ELF-1 (cell line): ENCODE data around the gene ASXL3.
A peak's percentile ranks its signal among the peaks of the same experiment; 100 is the strongest.

ENCODE experiments used
- DNase-seq: peaks from one replicate; pipeline ENCODE4 v3.0.0-alpha.2; 2016; ENCODE audit warnings: low read depth, low spot score

The ASXL3 gene

DNA sequence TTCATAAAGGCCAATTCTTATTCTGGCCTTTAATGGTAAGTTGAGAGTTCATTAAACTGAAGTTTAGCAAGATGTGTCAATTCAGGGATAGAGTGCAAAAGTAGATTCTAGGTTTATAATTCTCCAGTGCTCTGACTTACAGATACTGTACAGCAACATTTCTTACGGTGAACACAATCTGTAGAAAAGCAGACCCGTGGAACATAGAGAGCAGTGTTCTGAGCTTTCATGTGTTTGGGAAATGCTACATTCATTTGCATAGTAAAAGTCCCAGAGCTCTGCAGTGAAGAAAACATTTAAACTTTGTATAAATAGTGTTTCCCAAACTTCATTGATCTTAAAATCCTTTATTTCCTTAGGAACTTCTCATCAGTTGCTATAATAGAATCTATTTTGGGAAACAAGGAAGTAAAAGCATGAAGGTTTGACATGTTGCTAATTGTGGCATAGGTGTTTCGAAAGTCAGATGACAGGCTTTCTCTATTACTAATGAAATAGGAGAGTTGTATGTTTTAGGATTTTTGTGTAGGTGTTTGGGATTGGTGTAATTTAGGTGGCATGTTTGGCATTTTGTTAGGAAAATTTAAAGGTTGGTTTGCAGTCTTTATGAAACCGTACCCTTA lies 138.2 kb downstream of the ASXL3 start:
- no peak for DNase-seq

DNA sequence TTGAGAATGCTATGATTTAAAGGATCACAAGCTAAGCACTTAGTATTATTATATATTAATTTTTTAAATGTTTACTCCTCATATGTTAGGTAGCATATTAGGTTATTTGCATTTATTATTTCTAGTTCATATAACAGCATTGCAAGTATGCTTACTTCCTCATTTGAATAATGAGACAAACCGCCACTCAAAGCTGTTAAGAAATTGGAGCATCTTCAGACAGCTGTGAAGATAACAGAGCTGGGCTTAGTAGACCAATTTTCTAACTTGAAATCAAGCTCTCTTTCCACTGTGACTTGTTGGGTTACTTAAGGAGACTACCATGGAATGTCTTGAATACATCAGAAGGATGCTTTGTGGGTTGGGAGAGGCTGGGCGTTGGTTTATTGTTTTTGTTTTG lies 139.3 kb downstream of the ASXL3 start:
- DNase-seq, result no peak

DNA sequence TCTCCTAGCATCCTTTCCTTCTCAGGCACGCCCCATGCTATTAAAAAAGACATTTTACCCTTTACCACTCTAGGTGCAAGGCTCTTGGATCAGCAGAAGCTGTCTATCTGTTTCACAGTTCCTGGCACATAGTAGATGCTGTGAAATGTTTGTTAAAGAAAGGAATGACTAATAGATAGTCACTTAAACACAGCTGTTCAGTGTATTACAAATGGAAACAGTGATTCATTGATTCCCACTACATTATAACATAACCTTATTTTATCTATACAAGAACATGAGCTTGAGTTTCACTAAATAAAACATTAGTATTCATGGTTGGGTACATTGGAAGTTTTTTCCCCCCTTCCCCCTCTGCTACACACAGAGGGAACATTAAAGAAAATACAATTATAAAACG lies 142.1 kb downstream of the ASXL3 start:
- DNase-seq, result no peak

DNA sequence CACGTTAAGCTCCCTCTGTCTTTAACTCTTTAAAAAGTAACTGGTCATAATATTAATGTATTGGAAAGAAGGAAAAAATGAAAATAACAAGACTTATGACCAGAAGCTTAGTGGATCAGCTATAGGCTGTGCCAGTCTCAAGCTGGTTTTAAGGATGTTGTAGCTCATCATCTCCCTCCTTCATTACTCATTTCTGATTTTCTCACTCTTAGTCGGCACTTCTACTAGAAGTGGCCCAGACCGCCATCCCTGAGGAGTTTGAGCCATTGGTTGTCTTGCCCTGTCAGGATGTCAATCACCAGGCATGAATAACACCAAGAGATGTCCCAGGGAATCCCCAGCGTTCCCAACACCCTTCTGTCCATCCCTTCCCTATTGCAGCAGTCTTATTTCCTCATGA lies 151.5 kb downstream of the ASXL3 start:
- DNase-seq, result no peak

DNA sequence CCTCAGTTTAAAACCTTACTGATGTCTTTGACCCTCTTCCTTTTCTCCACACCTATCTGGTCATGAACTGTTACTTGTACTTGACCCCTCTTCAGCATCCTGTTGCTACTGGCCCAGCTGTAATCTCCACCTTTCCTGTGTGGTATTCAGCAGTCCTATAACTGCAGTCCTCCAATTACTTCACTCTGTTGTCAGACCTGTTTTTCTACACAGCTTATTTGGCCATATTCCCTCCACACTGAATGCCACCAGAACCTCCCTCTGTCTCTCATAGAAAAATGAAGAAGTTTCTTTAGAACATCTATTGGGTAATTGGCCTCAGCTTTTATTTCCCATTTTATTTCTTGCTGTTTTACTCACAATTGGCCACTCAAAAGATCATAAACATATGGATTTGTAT lies 155.4 kb downstream of the ASXL3 start:
- DNase-seq, result no peak

DNA sequence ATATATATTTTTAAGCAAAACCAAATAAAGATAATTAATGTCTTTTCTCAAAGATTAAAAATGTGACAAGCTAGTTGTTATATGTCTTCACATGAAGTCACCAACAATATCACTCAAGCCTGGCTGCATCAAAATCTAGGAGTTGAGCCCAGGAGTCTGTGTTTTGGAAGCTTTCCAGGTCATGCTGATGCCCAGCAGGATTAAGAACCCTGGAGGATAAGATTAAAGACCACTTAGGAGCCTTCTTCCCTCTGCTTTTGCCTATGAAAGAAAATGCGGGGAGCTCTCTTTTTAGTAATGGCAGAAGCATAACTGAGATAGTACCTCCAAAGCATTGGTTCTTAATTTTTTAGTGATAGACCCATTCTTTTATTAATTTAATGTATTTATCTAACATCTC lies 157.4 kb downstream of the ASXL3 start:
- no peak for DNase-seq

DNA sequence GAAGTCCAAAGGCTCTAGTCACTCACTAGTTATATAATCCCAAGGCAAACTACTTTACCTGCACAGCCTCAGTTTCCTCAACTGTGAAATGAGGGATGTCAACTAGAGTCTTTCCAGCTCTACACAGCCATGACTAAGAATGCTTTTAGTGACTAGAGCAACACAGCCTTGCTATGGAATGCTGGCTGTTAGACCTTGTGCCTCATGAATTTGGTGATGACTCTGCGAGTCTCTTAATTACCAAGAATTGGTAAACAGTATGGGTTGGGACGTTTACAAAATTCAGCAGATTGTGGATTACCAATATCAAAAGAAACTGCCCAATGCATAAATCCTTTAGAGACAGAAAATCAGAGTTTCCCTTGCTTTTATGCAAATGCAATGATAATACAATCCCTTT lies 163.7 kb downstream of the ASXL3 start:
- no peak for DNase-seq

DNA sequence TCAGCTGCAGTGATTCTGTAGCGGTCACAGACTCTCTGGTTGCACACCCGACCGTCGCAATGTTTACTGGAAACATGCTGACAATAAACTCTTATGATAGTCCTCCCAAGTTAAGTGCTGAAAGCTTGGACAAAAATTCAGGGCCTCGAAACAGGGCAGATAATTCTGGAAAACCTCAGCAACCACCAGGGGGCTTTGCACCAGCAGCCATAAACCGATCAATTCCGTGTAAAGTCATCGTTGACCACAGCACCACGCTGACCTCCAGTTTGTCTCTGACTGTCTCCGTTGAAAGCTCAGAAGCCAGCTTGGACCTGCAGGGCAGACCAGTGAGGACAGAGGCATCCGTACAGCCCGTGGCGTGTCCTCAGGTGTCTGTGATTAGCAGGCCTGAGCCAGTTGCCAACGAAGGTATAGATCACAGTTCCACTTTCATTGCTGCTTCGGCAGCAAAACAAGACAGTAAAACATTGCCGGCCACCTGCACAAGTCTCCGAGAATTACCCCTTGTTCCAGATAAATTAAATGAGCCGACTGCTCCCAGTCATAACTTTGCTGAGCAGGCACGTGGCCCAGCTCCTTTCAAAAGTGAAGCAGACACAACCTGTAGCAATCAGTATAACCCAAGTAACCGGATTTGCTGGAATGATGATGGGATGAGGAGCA lies 166.1 kb downstream of the ASXL3 start:
- peak; percentile 16 for DNase-seq

DNA sequence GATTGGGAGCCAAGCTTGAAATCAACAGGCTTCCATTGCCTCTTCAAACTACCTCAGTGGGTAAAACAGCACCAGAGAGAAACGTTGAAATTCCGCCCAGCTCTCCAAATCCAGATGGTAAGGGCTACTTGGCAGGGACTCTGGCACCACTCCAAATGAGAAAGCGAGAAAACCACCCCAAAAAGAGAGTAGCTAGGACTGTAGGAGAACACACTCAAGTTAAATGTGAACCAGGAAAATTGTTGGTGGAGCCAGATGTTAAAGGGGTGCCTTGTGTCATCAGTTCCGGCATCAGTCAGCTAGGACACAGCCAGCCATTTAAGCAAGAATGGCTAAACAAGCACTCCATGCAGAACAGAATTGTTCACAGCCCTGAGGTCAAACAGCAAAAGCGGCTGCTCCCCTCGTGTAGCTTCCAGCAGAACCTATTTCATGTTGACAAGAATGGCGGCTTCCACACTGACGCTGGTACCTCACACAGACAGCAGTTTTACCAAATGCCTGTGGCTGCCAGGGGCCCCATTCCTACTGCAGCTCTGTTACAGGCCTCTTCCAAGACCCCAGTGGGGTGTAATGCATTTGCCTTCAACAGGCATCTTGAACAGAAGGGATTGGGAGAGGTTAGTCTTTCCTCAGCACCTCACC lies 167.3 kb downstream of the ASXL3 start:
- DNase-seq, result no peak

DNA sequence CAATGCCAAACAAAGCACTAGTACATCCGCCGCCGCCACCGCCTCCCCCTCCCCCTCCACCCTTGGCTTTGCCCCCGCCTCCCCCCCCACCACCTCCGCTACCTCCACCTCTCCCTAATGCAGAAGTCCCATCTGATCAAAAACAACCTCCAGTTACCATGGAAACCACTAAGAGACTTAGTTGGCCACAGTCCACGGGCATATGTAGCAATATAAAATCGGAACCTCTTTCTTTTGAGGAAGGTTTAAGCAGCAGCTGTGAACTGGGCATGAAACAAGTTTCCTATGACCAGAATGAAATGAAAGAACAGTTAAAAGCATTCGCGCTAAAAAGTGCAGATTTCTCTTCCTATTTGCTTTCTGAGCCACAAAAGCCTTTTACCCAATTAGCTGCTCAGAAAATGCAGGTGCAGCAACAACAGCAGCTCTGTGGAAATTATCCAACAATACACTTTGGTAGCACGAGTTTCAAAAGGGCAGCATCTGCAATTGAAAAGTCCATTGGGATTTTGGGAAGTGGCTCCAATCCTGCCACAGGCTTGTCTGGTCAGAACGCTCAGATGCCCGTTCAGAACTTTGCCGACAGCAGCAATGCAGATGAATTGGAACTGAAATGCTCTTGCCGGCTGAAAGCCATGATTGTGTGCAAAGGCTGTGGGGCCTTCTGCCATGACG lies 168.0 kb downstream of the ASXL3 start:
- no peak for DNase-seq

DNA sequence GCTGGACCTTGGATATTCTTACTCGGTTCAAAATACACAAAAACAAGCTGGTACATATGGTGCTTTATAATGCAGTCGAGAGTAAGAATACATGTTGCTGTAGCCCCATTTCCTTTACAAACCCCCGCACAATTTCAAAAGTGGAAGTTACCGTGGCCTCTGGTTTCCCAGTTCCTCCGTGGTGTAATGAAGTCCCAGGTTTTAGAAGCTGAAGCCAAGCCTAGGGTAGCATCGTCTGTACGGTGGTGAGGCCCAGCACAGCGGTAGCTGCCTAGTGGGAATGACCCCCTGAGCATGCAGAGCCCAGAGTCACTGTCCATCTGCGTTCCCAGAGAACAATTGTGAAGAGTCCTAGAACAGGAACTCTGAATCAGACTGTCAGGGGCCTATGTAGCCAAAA lies 171.8 kb downstream of the ASXL3 start:
- no peak for DNase-seq

DNA sequence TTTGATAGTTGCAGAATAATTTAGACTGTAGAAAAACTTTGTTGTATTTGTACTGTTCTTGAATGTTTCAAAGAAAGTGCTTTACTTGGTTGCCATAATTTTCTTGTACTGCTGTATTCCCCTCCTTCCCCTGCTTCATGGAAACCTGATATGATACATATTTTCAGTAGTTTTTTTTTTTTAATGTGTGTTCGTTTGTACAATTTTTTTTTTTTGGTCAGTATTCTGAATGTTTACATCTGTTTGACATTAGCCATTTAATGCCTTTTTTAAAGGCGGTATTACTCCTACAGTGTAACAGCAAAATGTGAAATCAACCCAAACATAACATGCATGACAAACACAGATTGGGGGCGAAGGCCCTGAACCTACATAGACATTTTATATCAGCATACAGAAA lies 172.3 kb downstream of the ASXL3 start:
- no peak for DNase-seq

DNA sequence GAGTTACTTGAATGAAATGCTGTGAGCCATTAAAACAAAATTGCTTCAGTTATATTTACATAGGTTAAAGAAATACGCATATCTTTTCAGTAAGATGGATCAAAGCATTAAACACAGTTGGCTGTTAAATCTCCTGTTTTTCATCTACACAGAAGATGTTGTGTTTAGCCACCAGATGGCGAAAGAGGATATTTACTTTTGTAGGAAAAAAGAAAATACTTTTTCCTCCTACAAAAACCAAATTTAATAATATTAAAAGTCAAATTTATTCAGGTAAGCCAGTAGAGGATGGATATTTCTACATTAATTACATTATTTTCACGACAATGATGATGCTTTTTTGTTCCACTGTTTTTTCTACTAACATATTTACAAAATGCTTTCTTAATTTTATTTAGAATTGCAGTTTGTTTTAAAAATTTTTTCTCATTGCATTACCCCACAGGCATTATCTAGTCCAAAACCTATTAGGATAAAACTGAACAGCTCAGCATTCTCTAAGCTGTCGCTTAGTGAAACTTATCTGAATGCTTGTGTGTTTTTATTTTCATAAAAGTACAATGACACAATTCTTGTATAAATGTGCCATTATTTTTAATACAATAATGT lies 173.7 kb downstream of the ASXL3 start:
- no peak for DNase-seq

DNA sequence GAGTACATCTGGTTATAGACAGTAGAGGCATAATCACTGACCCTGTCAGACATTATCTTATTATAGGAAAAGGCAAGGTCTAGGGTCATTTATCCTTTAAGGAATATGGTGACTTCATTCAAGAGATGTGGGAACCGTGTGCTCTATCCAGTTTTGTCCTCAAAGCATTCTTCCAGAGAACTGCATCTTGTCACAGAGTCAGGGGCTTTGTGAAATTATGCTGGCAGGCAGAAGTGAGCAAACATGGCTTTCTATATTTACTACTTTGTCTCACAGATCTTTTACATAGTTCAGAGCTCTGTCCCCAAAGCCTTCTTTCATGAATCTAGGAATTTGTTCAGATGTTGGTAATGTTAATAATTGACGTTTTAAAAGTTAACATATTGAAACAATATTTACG lies 177.4 kb downstream of the ASXL3 start:
- no peak for DNase-seq

DNA sequence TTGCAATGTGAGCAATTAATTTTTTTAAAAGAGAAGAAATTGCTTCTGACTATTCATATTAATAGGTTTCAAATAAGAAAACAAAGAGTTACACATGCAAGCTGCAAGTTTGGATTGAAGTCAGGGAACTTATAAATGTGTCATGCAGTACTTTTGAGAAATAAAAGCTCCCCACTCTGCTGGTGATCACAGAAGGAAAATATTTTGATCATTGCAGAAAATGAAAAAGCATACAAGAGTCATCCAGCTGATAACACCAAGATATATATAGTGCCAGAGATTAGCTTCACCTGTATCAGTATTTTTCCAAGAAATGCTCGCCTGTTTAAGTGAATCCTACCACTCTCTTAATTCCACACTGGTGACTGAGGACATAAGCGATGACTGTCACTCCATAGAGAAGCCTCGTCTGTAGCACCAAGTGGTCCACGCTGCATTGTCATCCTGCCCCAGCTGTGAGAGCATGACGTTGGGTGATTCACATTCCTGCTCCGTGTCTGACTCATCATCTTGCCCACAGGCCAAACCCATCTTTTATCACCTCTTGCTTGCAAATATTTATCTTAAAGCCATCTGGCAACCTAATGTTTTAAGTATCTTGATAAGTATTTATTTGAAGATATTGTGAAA lies 178.0 kb downstream of the ASXL3 start:
- peak; percentile 28 for DNase-seq

DNA sequence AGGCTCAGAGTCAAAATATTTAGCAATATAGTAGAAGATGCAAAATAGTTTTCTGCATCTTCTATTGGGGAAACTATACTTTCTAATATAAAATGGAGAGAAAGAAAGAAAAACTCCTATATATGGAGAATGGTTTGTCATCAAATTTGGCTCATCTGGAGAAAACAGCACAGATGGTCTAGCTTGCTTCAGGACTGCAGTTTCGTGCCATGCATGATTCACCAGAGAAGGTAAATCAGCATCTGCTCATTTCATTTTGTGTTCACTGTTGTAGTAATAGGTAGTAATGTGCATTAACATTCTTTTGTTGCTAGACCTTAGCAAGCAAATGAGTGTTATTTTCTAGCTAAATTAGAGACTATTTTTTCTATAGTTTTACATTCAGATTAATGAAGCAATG lies 179.0 kb downstream of the ASXL3 start:
- no peak for DNase-seq

DNA sequence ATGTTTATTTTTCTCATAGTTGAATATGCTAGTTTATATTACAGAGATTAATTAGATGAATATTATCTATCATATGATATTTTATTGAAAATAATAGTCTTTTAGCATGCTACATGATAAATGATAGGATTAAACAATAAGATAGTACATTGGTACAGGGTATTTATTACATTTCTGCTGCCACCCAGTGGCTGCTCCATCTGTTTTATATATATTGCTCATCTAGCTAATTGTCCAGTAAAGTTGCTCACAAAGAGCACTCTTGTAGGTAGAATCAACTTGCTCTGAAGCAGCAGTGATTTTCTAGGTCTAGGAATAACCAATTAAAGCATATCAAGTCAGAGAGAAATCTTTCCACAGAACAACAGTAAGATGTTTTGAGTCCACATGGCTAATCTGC lies 183.3 kb downstream of the ASXL3 start:
- no peak for DNase-seq

DNA sequence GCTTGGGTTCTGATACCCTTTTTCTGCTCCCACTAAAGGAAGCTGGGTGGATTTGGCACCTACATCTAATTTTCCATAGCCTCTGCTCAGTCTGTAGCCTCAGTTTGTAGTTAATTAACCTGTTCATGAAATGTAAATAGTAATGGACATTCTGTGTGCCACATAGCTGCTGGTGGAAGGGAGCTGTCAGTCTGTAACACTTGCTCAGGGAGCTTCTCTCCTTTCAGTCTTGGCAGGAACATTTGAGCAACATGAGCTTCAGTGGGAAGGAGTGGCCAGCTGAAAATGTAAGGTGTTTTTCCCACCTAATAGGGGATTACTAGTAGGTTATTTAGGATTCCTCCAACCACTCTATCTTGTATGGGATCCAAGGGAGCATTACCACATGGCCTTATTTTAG lies 203.4 kb downstream of the ASXL3 start:
- DNase-seq, result no peak
